Endothelial cell of umbilical vein (primary cell): ENCODE measurements around the gene ALX3. TPM values are rescaled to one million over a fixed set of nuclear protein-coding genes. Genes with fewer than 3 reads are reported as not detected.

ENCODE experiments used
- BruUV-seq: library from RNA; stranded (reverse); fragments of 400-500 nt; replicated peaks from 2 replicates; lab custom pipeline; 2021; lab: Mats Ljungman, UMichigan
- CTCF ChIA-PET: fragments of 300-600, 350-600 bp; sonication (Branson Sonifier 250); formaldehyde crosslinking; loops from one replicate; lab custom pipeline; 2021; ENCODE audit warnings: antibody characterized with exemption, inconsistent platforms; lab: Charles Lee
- POLR2A ChIA-PET: fragments of 300-600, 350-600 bp; sonication (Branson Sonifier 250); formaldehyde crosslinking; loops from one replicate; lab custom pipeline; 2021; ENCODE audit warnings: antibody characterized with exemption, inconsistent platforms; lab: Charles Lee
- DNase-seq: peaks from one replicate; pipeline ENCODE4 v3.0.0-alpha.2; 2011; ENCODE audit warnings: low read depth, low spot score
- FAIRE-seq: peaks from 2 replicates; lab custom pipeline; 2011; peaks lifted over from hg19 to GRCh38; lab: Jason Lieb, UNC
- H2AFZ ChIP-seq: 2 replicates; pipeline ENCODE4 v1.6.0; 2012; ENCODE audit warnings: low read depth, low read length, control low read depth, inconsistent platforms
- H3K27ac ChIP-seq: 2 replicates; pipeline ENCODE4 v1.5.1; 2011; ENCODE audit warnings: low read depth, mild to moderate bottlenecking, control low read depth, low read length, moderate library complexity; ENCODE audit not compliant: insufficient read depth
- H3K27me3 ChIP-seq, 2 experiments: 2 replicates each; pipeline versions ENCODE4 v1.6.0 to v1.6.1; 2011; ENCODE audit warnings: low read length in 2 of 2, mixed read lengths in 1 of 2; ENCODE audit not compliant: control insufficient read depth in 2 of 2, insufficient read depth in 2 of 2
- H3K36me3 ChIP-seq, 2 experiments: 2 replicates in 1 of 2; 3 replicates in 1 of 2; pipeline ENCODE4 v1.5.1; 2011; ENCODE audit warnings: low read length in 2 of 2, mild to moderate bottlenecking in 1 of 2, moderate library complexity in 1 of 2; ENCODE audit not compliant: control insufficient read depth in 2 of 2, insufficient read depth in 2 of 2; ENCODE audit errors: extremely low read depth in 1 of 2
- H3K4me1 ChIP-seq: 3 replicates; pipeline ENCODE4 v1.5.1; 2011; ENCODE audit warnings: mild to moderate bottlenecking, low read length; ENCODE audit not compliant: control insufficient read depth, insufficient read depth; ENCODE audit errors: extremely low read depth
- H3K4me2 ChIP-seq: 2 replicates; pipeline ENCODE4 v1.6.1; 2011; ENCODE audit warnings: low read length, control low read depth, mixed read lengths; ENCODE audit not compliant: insufficient read depth
- H3K4me3 ChIP-seq, 3 experiments: fragments of 200-600 bp in 1 of 3; sonication (generic), shearing (Covaris generic) in 1 of 3; replicated peaks in 1 of 3; 2 replicates each; pipeline ENCODE4 v1.5.1; 2011 to 2016; ENCODE audit warnings: control low read depth in 3 of 3, low read length in 3 of 3, mild to moderate bottlenecking in 2 of 3, inconsistent platforms in 1 of 3, low read depth in 1 of 3, moderate library complexity in 1 of 3; ENCODE audit not compliant: insufficient read depth in 1 of 3
- H3K79me2 ChIP-seq: 2 replicates; pipeline ENCODE4 v1.6.0; 2012; ENCODE audit warnings: low read length, inconsistent platforms; ENCODE audit not compliant: control insufficient read depth, insufficient read depth
- H3K9ac ChIP-seq: replicated peaks from 2 replicates; pipeline ENCODE3; 2011; ENCODE audit warnings: low read length, control low read depth; ENCODE audit not compliant: insufficient read depth; ENCODE audit errors: extremely low read depth
- H3K9me1 ChIP-seq: replicated peaks from 3 replicates; pipeline ENCODE4 v1.6.0; 2011; ENCODE audit warnings: mild to moderate bottlenecking, low read length; ENCODE audit not compliant: control insufficient read depth, insufficient read depth; ENCODE audit errors: extremely low read depth
- H3K9me3 ChIP-seq: replicated peaks from 2 replicates; pipeline ENCODE4 v1.5.1; 2012; ENCODE audit warnings: low read length, inconsistent platforms; ENCODE audit not compliant: control insufficient read depth, insufficient read depth
- H4K20me1 ChIP-seq: replicated peaks from 2 replicates; pipeline ENCODE3; 2011; ENCODE audit warnings: mild to moderate bottlenecking, low read length; ENCODE audit not compliant: control insufficient read depth, insufficient read depth; ENCODE audit errors: extremely low read depth
- CTCF ChIP-seq, 2 donors: IDR thresholded peaks; 1 replicate in 1 of 2; 2 replicates in 1 of 2; pipeline ENCODE4 v1.5.1; 2011; ENCODE audit warnings: low read length in 2 of 2, mild to moderate bottlenecking in 2 of 2, moderate library complexity in 2 of 2, control low read depth in 1 of 2, inconsistent platforms in 1 of 2, low read depth in 1 of 2; ENCODE audit not compliant: insufficient read depth in 1 of 2; ENCODE audit errors: extremely low read depth in 1 of 2
- EZH2 ChIP-seq: IDR thresholded peaks from 2 replicates; pipeline ENCODE4 v1.6.1; 2012; ENCODE audit warnings: borderline replicate concordance, low read depth, mild to moderate bottlenecking, moderate library complexity, low read length, inconsistent platforms; ENCODE audit not compliant: severe bottlenecking
- FOS ChIP-seq: IDR thresholded peaks from 2 replicates; pipeline ENCODE4 v1.6.1; 2011; ENCODE audit warnings: mild to moderate bottlenecking, low read length, moderate library complexity, borderline replicate concordance; ENCODE audit not compliant: insufficient read depth
- GATA2 ChIP-seq: IDR thresholded peaks from 2 replicates; pipeline ENCODE4 v1.7.0; 2011; ENCODE audit warnings: low read depth, mild to moderate bottlenecking, moderate library complexity, mixed read lengths, low read length; ENCODE audit not compliant: insufficient read length, insufficient read depth
- JUN ChIP-seq: IDR thresholded peaks from 2 replicates; pipeline ENCODE4 v1.6.1; 2011; ENCODE audit warnings: borderline replicate concordance, low read depth; ENCODE audit not compliant: insufficient read length, insufficient read depth
- MAX ChIP-seq: IDR thresholded peaks from 2 replicates; pipeline ENCODE4 v1.6.1; 2011; ENCODE audit not compliant: insufficient read depth, insufficient read length
- MYC ChIP-seq: IDR thresholded peaks from one replicate; pipeline ENCODE4 v1.6.1; 2011; ENCODE audit warnings: mild to moderate bottlenecking, low read depth, low read length
- POLR2A ChIP-seq: IDR thresholded peaks from 2 replicates; pipeline ENCODE4 v1.6.1; 2012; ENCODE audit warnings: low read depth, mild to moderate bottlenecking, control low read depth, low read length
- POLR2AphosphoS5 ChIP-seq: IDR thresholded peaks from 2 replicates; pipeline ENCODE4 v1.6.1; 2012; ENCODE audit warnings: low read depth, mild to moderate bottlenecking, control low read depth, low read length, moderate library complexity; ENCODE audit not compliant: insufficient read depth
- dilution Hi-C: fragments of 300-500 bp; cut with MboI; formaldehyde crosslinking; loops from one replicate; pipeline ENCODE4 v1.15.0; 2019; ENCODE audit warnings: low sequenced_read_pairs; ENCODE audit not compliant: extremely low pct_ligation_motif_present
- intact Hi-C: fragments of 100-400 bp; cut with micrococcal nuclease; formaldehyde crosslinking; loops from one replicate; pipeline ENCODE4 v1.10.0; 2022
- polyA plus RNA-seq, 4 experiments: library from polyadenylated mRNA; depleted of rRNA in 3 of 4; stranded (reverse) in 3 of 4; unstranded in 1 of 4; fragments of >200 nt; gene quantifications; 2 replicates each; pipeline versions ENCODE4 v1.2.1 to v1.2.3, GENCODE V29; 2011 to 2012; ENCODE audit warnings: missing spikeins in 1 of 4
- total RNA-seq: library from RNA; stranded (reverse); gene quantifications from 2 replicates; pipeline ENCODE4 v1.2.3, GENCODE V29; 2021

The ALX3 gene
- total and polyA plus RNA-seq, 2 donors (not counting 3 experiments of a cell fraction or from before 2014, with no cell fraction given): not detected

GRCh38 chr1:110012100-110012780 is 58.2 kb downstream of the ALX3 start:
- no peak overlapping the region for H2AFZ ChIP-seq
- FAIRE-seq (no peak), DNase-seq (no peak)
- no peak overlapping the region for H3K4me3 ChIP-seq
- TF ChIP-seq POLR2AphosphoS5 (no peak), MAX (no peak), JUN (no peak), GATA2 (no peak), CTCF (IDR thresholded peaks at IDR 0.05; ENCODE audit: extremely low read depth in 1 of 2, insufficient read depth in 1 of 2, low read depth in 1 of 2, low read length in 2 of 2) (no peak), FOS (no peak), POLR2A (no peak), MYC (no peak), EZH2 (no peak)
- CTCF ChIA-PET: interaction anchor here (1.3 to 4.2 kb wide), 8 partner anchors 8 to 372 kb away, joined by 3 to 54 read pairs (median 9); partner anchors contain the start of gene AHCYL1
- H3K9ac ChIP-seq: no peak overlapping the region
- no peaks in the 10 kb centered on the region for H3K9me1 ChIP-seq
- dilution Hi-C loops: loop anchor here (25.0 kb wide), 1 partner anchor 225 kb away; no protein-coding TSS in a partner anchor
- no peak overlapping the region for H3K4me2 ChIP-seq
- no TSS peak for BruUV-seq
- peaks cover 32 to 33% of the 10 kb centered on the region in 2 experiments for H3K36me3 ChIP-seq
- no peaks in the 10 kb centered on the region for H3K4me1 ChIP-seq
- H3K9me3 ChIP-seq: no peaks in the 10 kb centered on the region
- intact Hi-C loops: no loop called here
- H3K79me2 ChIP-seq: no peaks in the 10 kb centered on the region
- no peak overlapping the region for H3K27ac ChIP-seq
- H4K20me1 ChIP-seq: no peaks in the 10 kb centered on the region
- POLR2A ChIA-PET: no interaction called here
- H3K27me3 ChIP-seq: no peaks in the 10 kb centered on the region
